ENCODE results near the gene SH3BP5L. TPM values are rescaled to one million over a fixed set of nuclear protein-coding genes. Genes with fewer than 3 reads are reported as not detected.

SH3BP5L gene
- total and polyA plus RNA-seq, 10 of the 15 experiments (the other 5 are each of a cell fraction or from before 2014, with no cell fraction given): 1.1 to 22.8 (median 10.9) TPM

GRCh38 chr1:248858891-248859889 is 33.5 kb upstream of the SH3BP5L start, which contains the start of gene ZNF692 (continued):
- TF ChIP-seq ZBTB11 (CRISPR knock-in tag; IDR thresholded peaks at IDR 0.05) (no peak), REST (IDR thresholded peaks at IDR 0.05; ENCODE audit: low read depth, low read length) (no peak), IRF5 (IDR thresholded peaks at IDR 0.05; ENCODE audit: borderline replicate concordance) (peak; percentile 72; the same call in 1 of the 2 replicates), SMARCA5 (IDR thresholded peaks at IDR 0.05) (no peak; the same call in 1 of the 2 replicates), CEBPB (IDR thresholded peaks at IDR 0.05; ENCODE audit: borderline replicate concordance in 1 of 2, low read depth in 2 of 2, low read length in 2 of 2) (no peak), EP300 (IDR thresholded peaks at IDR 0.05; ENCODE audit: borderline replicate concordance in 1 of 2, control insufficient read depth in 1 of 2, low read depth in 2 of 2, low read length in 2 of 2) (no peak), CHD1 (IDR thresholded peaks at IDR 0.05; ENCODE audit: low read depth, low read length) (no peak), TCF7 (IDR thresholded peaks at IDR 0.05; ENCODE audit: borderline replicate concordance) (no peak), PAX5 (IDR thresholded peaks at IDR 0.05; ENCODE audit: borderline replicate concordance, low read depth, low read length) (peak; percentile 80; the same call in 1 of the 2 replicates), POLR2AphosphoS2 (IDR thresholded peaks at IDR 0.05; ENCODE audit: low read depth, low read length) (peak; percentile 52; the same call in 1 of the 2 replicates), ZNF207 (IDR thresholded peaks at IDR 0.05; ENCODE audit: borderline replicate concordance) (peak; percentile 59; the same call in 1 of the 2 replicates), IRF3 (IDR thresholded peaks at IDR 0.05) (no peak), BHLHE40 (IDR thresholded peaks at IDR 0.05; ENCODE audit: borderline replicate concordance in 1 of 2, low read depth in 2 of 2, low read length in 1 of 2) (peak; percentile 34 to 84; a peak in 2 of 4 replicates), GABPA (IDR thresholded peaks at IDR 0.05; ENCODE audit: low read depth) (no peak), CBX3 (IDR thresholded peaks at IDR 0.05; ENCODE audit: borderline replicate concordance, low read depth) (no peak), ZNF24 (IDR thresholded peaks at IDR 0.05) (no peak), PKNOX1 (IDR thresholded peaks at IDR 0.05) (no peak)
